Erythroblast (primary cell): Measurements from ENCODE around the gene NFRKB.

Experiments
- DNase-seq, 2 experiments: peaks; one replicate each; lab custom pipeline; 2025; lab: John Stamatoyannopoulos, UW
- GATA1 ChIP-seq: IDR thresholded peaks from 2 replicates; pipeline ENCODE4 v1.6.1; 2011; ENCODE audit warnings: low read depth, mild to moderate bottlenecking, control low read depth, low read length, moderate library complexity
- POLR2A ChIP-seq: IDR thresholded peaks from 2 replicates; pipeline ENCODE4 v1.6.1; 2011; ENCODE audit warnings: mild to moderate bottlenecking, low read length

Gene NFRKB

GRCh38 chr11:129928923-129929692 lies 33.7 kb upstream of the NFRKB start:
- no peak for TF ChIP-seq GATA1
- no peak for DNase-seq

DNA sequence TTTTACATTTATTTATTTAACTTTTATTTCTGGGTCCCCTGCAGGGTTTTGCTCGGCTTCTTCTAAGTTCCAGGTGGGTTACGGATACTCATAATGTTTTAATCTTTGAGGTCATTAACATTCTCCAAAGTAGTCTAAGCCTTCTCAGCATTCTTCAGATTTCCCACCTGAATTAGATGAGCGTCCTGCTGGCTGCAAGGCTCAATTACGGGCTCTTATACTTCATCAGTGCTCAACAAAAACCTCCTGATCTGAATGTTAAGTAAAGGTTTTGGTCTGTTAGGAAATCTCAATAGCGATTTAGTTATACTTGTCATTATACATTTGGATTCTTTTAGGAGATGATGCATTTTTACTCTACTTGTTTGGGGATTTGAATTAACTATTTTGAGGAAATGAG lies 27.3 kb upstream of the NFRKB start:
- DNase-seq: no peak
- no peak for TF ChIP-seq POLR2A
- no peak for TF ChIP-seq GATA1

DNA sequence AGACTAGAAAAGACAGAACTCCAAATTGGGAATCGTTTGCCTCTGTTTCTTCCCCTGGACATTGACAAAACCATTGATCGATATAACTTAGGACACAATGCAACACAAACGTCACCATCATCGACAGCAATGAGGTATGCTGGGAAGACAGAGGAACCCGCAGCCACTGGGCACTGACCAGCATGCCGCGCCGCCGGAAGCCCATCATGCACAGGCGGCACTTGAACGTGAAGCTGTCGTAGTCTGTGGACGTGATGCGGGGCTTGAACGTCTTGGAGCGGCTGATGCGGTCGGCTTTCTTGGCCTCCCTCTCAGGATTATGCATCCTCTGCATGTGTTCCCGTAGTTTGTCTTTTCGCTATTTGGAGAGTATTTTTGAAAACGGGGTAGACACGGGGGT lies 23.0 kb upstream of the NFRKB start:
- TF ChIP-seq POLR2A (no peak), GATA1 (no peak)
- no peak for DNase-seq

DNA sequence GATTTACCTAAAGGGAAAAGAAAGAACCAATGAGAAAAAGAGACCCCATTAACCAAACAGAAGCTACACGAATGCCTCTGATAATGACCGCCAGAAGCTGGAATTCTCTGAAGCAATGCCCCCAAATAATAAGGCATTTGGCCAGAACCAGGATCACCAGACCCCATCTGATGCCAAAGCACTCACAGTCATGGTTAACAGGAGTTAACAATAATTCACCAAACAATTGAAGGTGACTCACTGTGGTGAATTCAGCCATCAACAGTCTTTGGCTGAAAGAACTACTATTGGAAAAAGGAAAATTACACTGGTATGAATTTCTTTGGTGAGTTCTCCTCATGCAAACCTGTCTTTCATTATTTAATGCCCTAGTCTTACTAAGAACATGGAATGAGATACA lies 21.9 kb upstream of the NFRKB start:
- TF ChIP-seq POLR2A (no peak), GATA1 (no peak)
- DNase-seq: no peak

DNA sequence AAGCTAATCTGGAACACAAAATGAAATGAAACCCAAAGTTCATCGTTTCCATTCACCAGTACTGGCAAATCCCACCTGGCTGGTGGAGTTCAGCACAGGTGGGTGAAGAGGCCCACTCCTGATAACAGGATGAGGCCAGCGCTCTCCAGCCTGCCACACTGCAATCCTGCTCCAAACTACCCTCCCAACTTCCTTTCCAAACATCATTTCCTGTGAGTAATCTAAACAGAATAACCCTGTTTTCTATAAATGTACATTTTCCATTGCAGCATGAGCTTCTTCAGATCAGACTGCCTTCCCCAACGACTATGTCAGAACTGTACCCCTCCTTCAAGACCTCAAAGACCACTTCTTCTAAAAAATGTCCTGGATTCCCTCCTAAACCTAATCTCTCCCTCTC lies 15.9 kb upstream of the NFRKB start:
- no peak for DNase-seq
- TF ChIP-seq GATA1 (no peak), POLR2A (no peak)

DNA sequence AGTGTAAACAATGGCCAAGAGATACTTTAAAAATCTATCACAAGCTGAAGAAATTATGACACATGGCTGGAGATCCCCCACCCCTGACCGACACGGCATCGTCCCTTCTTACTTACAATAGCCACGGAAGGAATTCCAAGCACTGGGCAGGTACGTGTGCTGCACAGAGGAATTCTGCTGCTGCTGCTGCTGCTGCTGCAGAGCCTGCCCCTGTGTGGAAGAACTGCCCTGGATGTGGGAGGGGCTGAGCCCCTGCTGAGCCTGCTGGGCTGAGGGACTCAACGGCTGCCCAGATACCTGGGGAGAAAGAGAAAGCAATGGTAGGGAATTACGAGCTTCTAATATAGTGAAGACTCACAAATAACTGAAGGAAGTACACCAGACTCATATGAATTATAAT lies 15.0 kb upstream of the NFRKB start:
- DNase-seq: no peak
- TF ChIP-seq POLR2A (no peak), GATA1 (no peak)

- DNase-seq: no peak
- TF ChIP-seq GATA1 (no peak), POLR2A (no peak)
These were observed 10.0 kb upstream of the NFRKB start for GRCh38 chr11:129905402-129905801.

- DNase-seq: peak in 1 of 2 experiments; percentile 41
- TF ChIP-seq GATA1 (no peak), POLR2A (no peak)
These were observed 684 bp upstream of the NFRKB start for GRCh38 chr11:129896062-129896461.

- TF ChIP-seq GATA1: no peak
- TF ChIP-seq POLR2A: no peak
- peak; percentile 55 to 58 for DNase-seq
These were observed 876 bp downstream of the NFRKB start for GRCh38 chr11:129894278-129895125.

GRCh38 chr11:129888451-129888850 lies 6.9 kb downstream of the NFRKB start:
- TF ChIP-seq GATA1 (no peak), POLR2A (no peak)

DNA sequence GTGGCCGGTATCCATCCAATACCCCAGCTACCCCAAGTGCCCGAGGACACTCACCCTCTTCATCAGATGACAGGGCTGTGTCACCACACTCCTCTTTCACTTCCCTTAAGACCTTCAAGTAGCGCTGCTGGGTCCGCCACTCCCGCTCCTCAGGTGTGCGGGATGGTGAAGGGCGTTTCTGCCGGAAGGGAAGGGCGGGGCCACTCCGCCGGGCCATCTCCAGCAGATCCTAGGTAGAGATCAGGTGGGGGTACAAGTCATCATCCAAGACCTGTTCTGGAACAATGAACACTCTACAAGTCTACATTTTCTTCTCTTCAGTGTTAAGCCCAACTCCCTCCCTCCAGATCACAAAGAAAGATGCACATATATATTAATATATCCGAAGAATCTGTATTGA lies 10.0 kb downstream of the NFRKB start:
- TF ChIP-seq GATA1 (no peak), POLR2A (no peak)
- DNase-seq: no peak

More at GRCh38 chr11:129888451-129888850, 6.9 kb downstream of the NFRKB start:
- no peak for DNase-seq

DNA sequence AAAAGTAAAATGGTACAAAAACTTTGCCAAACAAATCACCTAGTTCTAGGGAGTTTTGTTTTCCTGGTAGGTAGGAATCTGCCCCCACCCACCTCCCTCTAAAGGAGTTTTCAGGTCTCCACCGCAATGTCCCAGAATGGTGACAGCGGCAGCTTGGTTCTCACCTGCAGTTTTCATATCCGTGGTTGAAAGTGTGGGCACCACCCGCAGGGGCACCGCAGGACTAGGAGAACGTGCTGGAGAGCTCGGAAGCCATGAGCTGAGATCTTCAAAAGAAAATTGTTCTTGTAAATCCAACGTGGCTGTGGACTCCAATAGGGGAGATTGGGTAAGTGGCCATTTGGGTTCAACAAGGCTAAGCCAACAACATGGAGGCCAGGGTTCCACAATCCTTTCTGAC lies 10.8 kb downstream of the NFRKB start:
- TF ChIP-seq GATA1: no peak
- no peak for TF ChIP-seq POLR2A
- DNase-seq: no peak

DNA sequence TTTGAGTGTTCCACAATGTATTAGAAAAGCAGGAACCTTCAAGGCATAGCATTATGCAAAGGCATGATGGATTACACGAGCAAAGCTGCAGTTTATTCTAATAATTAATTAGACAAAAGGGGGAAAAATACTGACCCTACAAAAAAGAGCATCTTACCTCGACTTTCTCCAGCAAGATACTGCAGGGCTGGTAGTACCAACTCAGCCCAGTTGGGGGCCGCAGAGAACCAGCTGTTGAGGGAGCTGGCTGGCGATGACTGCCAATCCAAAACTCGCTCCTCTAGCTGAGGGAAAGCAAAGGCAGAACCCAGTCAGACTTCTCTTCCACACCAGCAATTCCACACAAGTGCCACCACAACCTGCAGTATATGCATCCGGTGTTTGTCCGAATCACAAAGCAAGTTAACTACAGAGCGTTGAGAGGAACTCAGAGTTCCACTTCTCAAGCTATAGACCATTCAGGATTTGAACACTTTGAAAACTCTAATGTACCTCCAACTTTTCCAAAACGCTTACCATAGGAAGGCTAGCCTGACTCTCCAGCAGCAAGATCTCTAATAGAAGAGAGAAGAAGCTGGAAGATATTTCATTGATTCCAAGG lies 13.7 kb downstream of the NFRKB start:
- TF ChIP-seq GATA1 (no peak), POLR2A (no peak)
- peak; percentile 25 to 43 for DNase-seq

DNA sequence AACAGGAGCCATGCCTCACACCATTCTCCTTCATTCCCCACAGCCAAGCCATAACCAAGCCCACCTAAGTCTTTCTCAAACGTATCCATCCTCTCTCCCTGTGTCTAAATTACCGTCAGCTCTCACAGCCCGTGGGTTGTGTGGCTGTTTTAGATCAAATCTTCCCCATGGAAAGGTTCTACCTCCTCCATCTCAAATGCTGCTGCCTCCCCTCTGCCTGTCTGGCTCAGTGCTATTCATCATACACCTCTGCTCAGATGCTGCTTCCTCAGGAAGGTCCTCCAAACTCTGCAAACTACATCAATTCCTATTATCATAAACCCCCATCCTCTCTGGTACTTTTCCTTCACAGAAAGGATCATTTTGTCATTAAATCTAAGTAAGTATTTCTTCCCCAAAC lies 15.1 kb downstream of the NFRKB start:
- DNase-seq: no peak
- TF ChIP-seq GATA1 (no peak), POLR2A (no peak)
